Measurements from ENCODE around the gene CCR2. TPM values are rescaled to one million over a fixed set of nuclear protein-coding genes. Genes with fewer than 3 reads are reported as not detected.
"Not testable (repeated sequence)": the region's sequence is repeated elsewhere in the genome, so short reads cannot be mapped to it uniquely, and the experiment has no call there.

CCR2 gene
- total RNA-seq, 1 donor, result not detected

GRCh38 chr3:46400000-46400734 is 46.3 kb downstream of the CCR2 start:
- DNase-seq (ENCODE audit: insufficient read length, low spot score, missing footprints), result peak; percentile 80
- TF ChIP-seq CTCF (IDR thresholded peaks at IDR 0.05; ENCODE audit: extremely low read depth, low read depth, low read length), result no peak
- no peak overlapping the region for H3K4me2 ChIP-seq (ENCODE audit: insufficient read depth, low read length)

GRCh38 chr3:46400846-46401245 is 46.9 kb downstream of the CCR2 start:
- Histone ChIP-seq H3K4me1 (ENCODE audit: insufficient read depth, low read length) (peaks cover 21% of the 10 kb centered on the region), H3K27me3 (ENCODE audit: insufficient read depth, low read length) (peaks cover 6% of the 10 kb centered on the region), H3K4me3 (ENCODE audit: insufficient read depth, low read length) (no peak overlapping the region), H3K4me2 (ENCODE audit: insufficient read depth, low read length) (no peak overlapping the region), H2AFZ (ENCODE audit: low read length) (no peak overlapping the region), H3K36me3 (ENCODE audit: insufficient read depth, low read length) (no peaks in the 10 kb centered on the region), H3K79me2 (ENCODE audit: insufficient read depth, low read length) (no peaks in the 10 kb centered on the region), H3K9me3 (ENCODE audit: low read depth, low read length) (no peaks in the 10 kb centered on the region), H3K27ac (ENCODE audit: low read depth, low read length) (no peak overlapping the region), H4K20me1 (ENCODE audit: insufficient read depth, low read length) (no peaks in the 10 kb centered on the region)
- no peak for DNase-seq (ENCODE audit: insufficient read length, low spot score, missing footprints)
- TF ChIP-seq CTCF (IDR thresholded peaks at IDR 0.05; ENCODE audit: extremely low read depth, low read depth, low read length), result no peak

More at GRCh38 chr3:46400000-46400734, 46.3 kb downstream of the CCR2 start:
- Histone ChIP-seq H3K4me1 (ENCODE audit: insufficient read depth, low read length) (peaks cover 20% of the 10 kb centered on the region), H3K9me3 (ENCODE audit: low read depth, low read length) (no peaks in the 10 kb centered on the region), H3K27me3 (ENCODE audit: insufficient read depth, low read length) (peaks cover 6% of the 10 kb centered on the region), H3K79me2 (ENCODE audit: insufficient read depth, low read length) (no peaks in the 10 kb centered on the region), H3K4me3 (ENCODE audit: insufficient read depth, low read length) (no peak overlapping the region), H2AFZ (ENCODE audit: low read length) (no peak overlapping the region), H3K27ac (ENCODE audit: low read depth, low read length) (no peak overlapping the region), H4K20me1 (ENCODE audit: insufficient read depth, low read length) (no peaks in the 10 kb centered on the region), H3K36me3 (ENCODE audit: insufficient read depth, low read length) (no peaks in the 10 kb centered on the region)

- no peak overlapping the region for H2AFZ ChIP-seq (ENCODE audit: low read length)
- DNase-seq (ENCODE audit: insufficient read length, low spot score, missing footprints), result no peak
- H3K27me3 ChIP-seq (ENCODE audit: insufficient read depth, low read length), result peaks cover 6% of the 10 kb centered on the region
- no peaks in the 10 kb centered on the region for H4K20me1 ChIP-seq (ENCODE audit: insufficient read depth, low read length)
- H3K4me1 ChIP-seq (ENCODE audit: insufficient read depth, low read length), result peaks cover 21% of the 10 kb centered on the region
- no peak for TF ChIP-seq CTCF (IDR thresholded peaks at IDR 0.05; ENCODE audit: extremely low read depth, low read depth, low read length)
- no peaks in the 10 kb centered on the region for H3K79me2 ChIP-seq (ENCODE audit: insufficient read depth, low read length)
- H3K36me3 ChIP-seq (ENCODE audit: insufficient read depth, low read length), result no peaks in the 10 kb centered on the region
- no peaks in the 10 kb centered on the region for H3K9me3 ChIP-seq (ENCODE audit: low read depth, low read length)
- H3K27ac ChIP-seq (ENCODE audit: low read depth, low read length), result no peak overlapping the region
- no peak overlapping the region for H3K4me2 ChIP-seq (ENCODE audit: insufficient read depth, low read length)
- H3K4me3 ChIP-seq (ENCODE audit: insufficient read depth, low read length), result no peak overlapping the region
These were observed 47.7 kb downstream of the CCR2 start for GRCh38 chr3:46401579-46401978.

- H3K4me3 ChIP-seq (ENCODE audit: insufficient read depth, low read length); DNase-seq (ENCODE audit: insufficient read length, low spot score, missing footprints); H3K79me2 ChIP-seq (ENCODE audit: insufficient read depth, low read length); H3K27me3 ChIP-seq (ENCODE audit: insufficient read depth, low read length); H3K36me3 ChIP-seq (ENCODE audit: insufficient read depth, low read length); H3K4me2 ChIP-seq (ENCODE audit: insufficient read depth, low read length); H2AFZ ChIP-seq (ENCODE audit: low read length); H3K27ac ChIP-seq (ENCODE audit: low read depth, low read length); H3K9me3 ChIP-seq (ENCODE audit: low read depth, low read length); H4K20me1 ChIP-seq (ENCODE audit: insufficient read depth, low read length): not testable (repeated sequence)
- H3K4me1 ChIP-seq (ENCODE audit: insufficient read depth, low read length), result peaks cover 34% of the 10 kb centered on the region
These were observed 49.0 kb downstream of the CCR2 start for GRCh38 chr3:46402902-46403301.

Data from osteoblast (primary cell).